HFF-Myc (cell line): ENCODE results near the gene SACS.

Experiments used
- DNase-seq: peaks from one replicate; pipeline ENCODE4 v3.0.0-alpha.2; 2011; ENCODE audit warnings: low read depth; ENCODE audit errors: extremely low read depth
- H3K4me3 ChIP-seq: replicated peaks from 2 replicates; pipeline ENCODE4 v1.5.1; 2011; ENCODE audit warnings: low read depth, mild to moderate bottlenecking, control low read depth, low read length
- CTCF ChIP-seq: IDR thresholded peaks from 2 replicates; pipeline ENCODE4 v1.5.1; 2012; ENCODE audit warnings: mild to moderate bottlenecking, low read depth, low read length, control low read depth; ENCODE audit errors: missing control alignments

Gene SACS

GRCh38 chr13:23462815-23463559, 29.5 kb upstream of the SACS start:
- H3K4me3 ChIP-seq, result no peak overlapping the region
- DNase-seq, result no peak
- TF ChIP-seq CTCF, result no peak

GRCh38 chr13:23461544-23461943, 28.0 kb upstream of the SACS start:
- DNase-seq, result no peak
- H3K4me3 ChIP-seq, result no peak overlapping the region
- no peak for TF ChIP-seq CTCF

GRCh38 chr13:23460921-23461320, 27.4 kb upstream of the SACS start:
- no peak for TF ChIP-seq CTCF
- H3K4me3 ChIP-seq, result no peak overlapping the region
- no peak for DNase-seq

- no peak overlapping the region for H3K4me3 ChIP-seq
- no peak for DNase-seq
- TF ChIP-seq CTCF, result no peak
These were observed 26.8 kb upstream of the SACS start for GRCh38 chr13:23460309-23460708.

GRCh38 chr13:23458989-23459388, 25.5 kb upstream of the SACS start:
- no peak for TF ChIP-seq CTCF
- H3K4me3 ChIP-seq, result no peak overlapping the region
- no peak for DNase-seq

- no peak overlapping the region for H3K4me3 ChIP-seq
- no peak for DNase-seq
- TF ChIP-seq CTCF, result no peak
These were observed 23.1 kb upstream of the SACS start for GRCh38 chr13:23456437-23457210.
